ENCODE measurements around the gene EXTL2. TPM values are rescaled to one million over a fixed set of nuclear protein-coding genes. Genes with fewer than 3 reads are reported as not detected.

Gene EXTL2
- total and polyA plus RNA-seq, 2 donors (not counting 3 experiments of a cell fraction or from before 2014, with no cell fraction given), result 19.4 to 30.7 TPM

DNA sequence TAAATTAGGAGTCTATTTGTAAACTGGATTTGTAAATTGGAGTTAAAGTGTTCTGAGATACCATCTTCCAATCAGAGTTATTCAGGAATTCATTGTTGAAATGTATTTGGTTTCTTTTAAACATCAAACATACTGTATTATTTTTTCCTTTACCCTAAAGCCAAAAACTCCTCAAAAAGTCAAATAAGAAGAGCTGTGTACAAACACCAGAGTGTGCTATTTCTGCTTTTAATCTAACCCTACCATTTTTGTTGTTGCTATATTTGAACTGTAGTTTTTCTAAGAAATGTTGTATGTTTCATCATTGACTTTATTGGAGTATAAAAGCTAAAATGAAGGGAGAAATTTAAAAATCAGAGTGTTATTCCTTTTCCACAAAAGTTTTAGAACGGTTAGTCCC lies 37.1 kb upstream of the EXTL2 start:
- Histone ChIP-seq H4K20me1 (replicated peaks; ENCODE audit: control insufficient read depth, extremely low read depth, insufficient read depth, low read length) (no peaks in the 10 kb centered on the region), H3K9me3 (replicated peaks; ENCODE audit: control insufficient read depth, insufficient read depth, low read length) (no peaks in the 10 kb centered on the region), H3K9me1 (replicated peaks; ENCODE audit: control insufficient read depth, extremely low read depth, insufficient read depth, low read length) (no peaks in the 10 kb centered on the region), H3K27ac (ENCODE audit: insufficient read depth, low read depth, low read length) (no peak overlapping the region), H3K9ac (replicated peaks; ENCODE audit: extremely low read depth, insufficient read depth, low read length) (no peak overlapping the region), H3K79me2 (ENCODE audit: control insufficient read depth, insufficient read depth, low read length) (no peaks in the 10 kb centered on the region), H3K36me3 (ENCODE audit: control insufficient read depth in 2 of 2, extremely low read depth in 1 of 2, insufficient read depth in 2 of 2, low read length in 2 of 2) (peaks cover 0 to 4% of the 10 kb centered on the region in 2 experiments), H2AFZ (ENCODE audit: low read depth, low read length) (no peak overlapping the region), H3K4me3 (replicated peaks in 1 of 3; ENCODE audit: insufficient read depth in 1 of 3, low read depth in 1 of 3, low read length in 3 of 3) (no peak overlapping the region), H3K4me2 (ENCODE audit: insufficient read depth, low read length) (no peak overlapping the region), H3K4me1 (ENCODE audit: control insufficient read depth, extremely low read depth, insufficient read depth, low read length) (no peaks in the 10 kb centered on the region), H3K27me3 (ENCODE audit: control insufficient read depth in 2 of 2, insufficient read depth in 2 of 2, low read length in 2 of 2) (no peaks in the 10 kb centered on the region)
- FAIRE-seq, result no peak
- CTCF ChIA-PET, result interaction anchor here (0.6 to 2.0 kb wide), 7 partner anchors 27 to 357 kb away, joined by 3 to 14 read pairs (median 4); no protein-coding TSS in a partner anchor
- TF ChIP-seq JUN (IDR thresholded peaks at IDR 0.05; ENCODE audit: borderline replicate concordance, insufficient read depth, insufficient read length, low read depth) (no peak), POLR2AphosphoS5 (IDR thresholded peaks at IDR 0.05; ENCODE audit: insufficient read depth, low read depth, low read length) (no peak), MYC (IDR thresholded peaks at IDR 0.05; ENCODE audit: low read depth, low read length) (no peak), POLR2A (IDR thresholded peaks at IDR 0.05; ENCODE audit: low read depth, low read length) (no peak), EZH2 (IDR thresholded peaks at IDR 0.05; ENCODE audit: borderline replicate concordance, low read depth, low read length, severe bottlenecking) (no peak), GATA2 (IDR thresholded peaks at IDR 0.05; ENCODE audit: insufficient read depth, insufficient read length, low read depth, low read length) (no peak), FOS (IDR thresholded peaks at IDR 0.05; ENCODE audit: borderline replicate concordance, insufficient read depth, low read length) (no peak)
- TF ChIP-seq, protein P1, sequence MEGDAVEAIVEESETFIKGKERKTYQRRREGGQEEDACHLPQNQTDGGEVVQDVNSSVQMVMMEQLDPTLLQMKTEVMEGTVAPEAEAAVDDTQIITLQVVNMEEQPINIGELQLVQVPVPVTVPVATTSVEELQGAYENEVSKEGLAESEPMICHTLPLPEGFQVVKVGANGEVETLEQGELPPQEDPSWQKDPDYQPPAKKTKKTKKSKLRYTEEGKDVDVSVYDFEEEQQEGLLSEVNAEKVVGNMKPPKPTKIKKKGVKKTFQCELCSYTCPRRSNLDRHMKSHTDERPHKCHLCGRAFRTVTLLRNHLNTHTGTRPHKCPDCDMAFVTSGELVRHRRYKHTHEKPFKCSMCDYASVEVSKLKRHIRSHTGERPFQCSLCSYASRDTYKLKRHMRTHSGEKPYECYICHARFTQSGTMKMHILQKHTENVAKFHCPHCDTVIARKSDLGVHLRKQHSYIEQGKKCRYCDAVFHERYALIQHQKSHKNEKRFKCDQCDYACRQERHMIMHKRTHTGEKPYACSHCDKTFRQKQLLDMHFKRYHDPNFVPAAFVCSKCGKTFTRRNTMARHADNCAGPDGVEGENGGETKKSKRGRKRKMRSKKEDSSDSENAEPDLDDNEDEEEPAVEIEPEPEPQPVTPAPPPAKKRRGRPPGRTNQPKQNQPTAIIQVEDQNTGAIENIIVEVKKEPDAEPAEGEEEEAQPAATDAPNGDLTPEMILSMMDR (IDR thresholded peaks at IDR 0.05; ENCODE audit: extremely low read depth in 1 of 2, insufficient read depth in 1 of 2, low read depth in 1 of 2, low read length in 2 of 2), result no peak
- TF ChIP-seq, protein P2, sequence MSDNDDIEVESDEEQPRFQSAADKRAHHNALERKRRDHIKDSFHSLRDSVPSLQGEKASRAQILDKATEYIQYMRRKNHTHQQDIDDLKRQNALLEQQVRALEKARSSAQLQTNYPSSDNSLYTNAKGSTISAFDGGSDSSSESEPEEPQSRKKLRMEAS (IDR thresholded peaks at IDR 0.05; ENCODE audit: insufficient read depth, insufficient read length), result no peak
- dilution Hi-C loops (cut with MboI; ENCODE audit: extremely low pct_ligation_motif_present, low sequenced_read_pairs) (no loop called here), intact Hi-C loops (cut with micrococcal nuclease) (no loop called here)
- no TSS peak for BruUV-seq (replicated peaks)
- no peak for DNase-seq (ENCODE audit: low read depth, low spot score)
- POLR2A ChIA-PET, result no interaction called here

Data from endothelial cell of umbilical vein (primary cell).